ENCODE measurements around the gene WWOX. TPM values are rescaled to one million over a fixed set of nuclear protein-coding genes. Genes with fewer than 3 reads are reported as not detected.
A peak's percentile ranks its signal among the peaks of the same experiment; 100 is the strongest.

The WWOX gene
- total RNA-seq, 2 experiments from 2014 or later: 19.1 to 23.7 TPM

DNA sequence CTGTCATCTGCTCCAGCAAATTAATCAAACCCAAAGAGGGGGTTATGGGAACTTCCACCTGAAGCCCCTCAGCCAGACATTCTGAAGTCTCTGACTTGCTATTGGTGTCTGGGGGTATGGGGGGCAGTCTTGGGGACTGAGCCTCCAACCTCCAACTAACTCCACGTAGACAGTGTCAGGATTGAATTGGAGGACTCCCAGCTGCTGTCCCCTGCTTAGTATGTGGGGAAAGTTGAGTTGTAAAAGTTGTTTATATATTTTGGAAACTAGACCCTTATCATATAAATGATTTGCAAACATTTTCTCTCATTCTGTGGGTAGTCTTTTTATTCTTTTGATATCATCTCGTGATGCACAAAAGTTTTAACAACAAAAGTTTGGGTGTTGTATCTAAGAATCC lies 689.2 kb downstream of the WWOX start:
- DNase-seq (no peak), ATAC-seq (no peak)
- no peak for TF ChIP-seq CTCF (IDR thresholded peaks at IDR 0.05)
- Mint-ChIP-seq H3K9me3 (no peaks in the 10 kb centered on the region), H3K27ac (peak overlapping the region; percentile 5), H3K4me3 (no peak overlapping the region), H3K4me1 (ENCODE audit: low read depth) (peaks cover 10% of the 10 kb centered on the region), H3K27me3 (no peaks in the 10 kb centered on the region), H3K36me3 (ENCODE audit: low read depth) (no peaks in the 10 kb centered on the region)
- intact Hi-C loops (cut with micrococcal nuclease): no loop called here
- ChIA-PET POLR2A (no interaction called here), CTCF (no interaction called here)

- Mint-ChIP-seq H3K4me3 (no peak overlapping the region), H3K36me3 (ENCODE audit: low read depth) (no peaks in the 10 kb centered on the region), H3K4me1 (ENCODE audit: low read depth) (peaks cover 11% of the 10 kb centered on the region), H3K9me3 (no peaks in the 10 kb centered on the region), H3K27ac (no peak overlapping the region), H3K27me3 (no peaks in the 10 kb centered on the region)
- ChIA-PET POLR2A (no interaction called here), CTCF (no interaction called here)
- DNase-seq: no peak
- ATAC-seq: no peak
- intact Hi-C loops (cut with micrococcal nuclease): no loop called here
- TF ChIP-seq CTCF (IDR thresholded peaks at IDR 0.05): no peak
These were observed 690.1 kb downstream of the WWOX start for GRCh38 chr16:78789561-78789960.

- no peak for TF ChIP-seq CTCF (IDR thresholded peaks at IDR 0.05)
- intact Hi-C loops (cut with micrococcal nuclease): no loop called here
- H3K4me3 Mint-ChIP-seq: no peak overlapping the region
These were observed 691.6 kb downstream of the WWOX start for GRCh38 chr16:78791011-78791410.

DNA sequence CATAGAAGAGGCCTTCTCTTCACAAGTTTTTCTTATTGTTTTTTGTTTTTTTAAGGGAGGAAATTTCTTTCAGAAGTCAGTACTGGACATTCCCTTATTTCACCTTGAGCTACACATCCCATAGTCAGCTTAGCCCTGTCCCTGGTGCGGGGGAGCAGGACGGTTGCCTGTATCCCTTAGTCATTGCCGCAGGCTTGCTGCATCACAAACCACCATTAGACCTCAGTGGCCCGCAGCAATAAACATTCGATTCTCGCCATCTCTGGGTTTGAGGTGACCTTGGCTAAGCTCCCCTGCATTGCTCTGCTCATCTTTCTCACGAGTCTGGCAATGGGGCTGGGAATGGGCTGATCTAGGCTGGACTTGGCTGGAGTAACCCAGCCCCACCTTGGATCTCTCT lies 692.5 kb downstream of the WWOX start:
- intact Hi-C loops (cut with micrococcal nuclease): no loop called here
- Mint-ChIP-seq H3K27me3 (no peaks in the 10 kb centered on the region), H3K4me1 (ENCODE audit: low read depth) (peaks cover 18% of the 10 kb centered on the region), H3K9me3 (no peaks in the 10 kb centered on the region), H3K27ac (no peak overlapping the region), H3K36me3 (ENCODE audit: low read depth) (no peaks in the 10 kb centered on the region), H3K4me3 (no peak overlapping the region)
- CTCF ChIA-PET: no interaction called here
- ATAC-seq (no peak), DNase-seq (no peak)
- POLR2A ChIA-PET: no interaction called here
- TF ChIP-seq CTCF (IDR thresholded peaks at IDR 0.05): no peak

More at GRCh38 chr16:78791011-78791410, 691.6 kb downstream of the WWOX start:
- H3K9me3 Mint-ChIP-seq: no peaks in the 10 kb centered on the region
- H3K27me3 Mint-ChIP-seq: no peaks in the 10 kb centered on the region
- no peak for DNase-seq
- ATAC-seq: no peak
- H3K27ac Mint-ChIP-seq: peak overlapping the region; percentile 79
- POLR2A ChIA-PET: no interaction called here
- H3K36me3 Mint-ChIP-seq (ENCODE audit: low read depth): no peaks in the 10 kb centered on the region
- CTCF ChIA-PET: no interaction called here
- H3K4me1 Mint-ChIP-seq (ENCODE audit: low read depth): peaks cover 18% of the 10 kb centered on the region

GRCh38 chr16:78792952-78793351 lies 693.5 kb downstream of the WWOX start:
- Mint-ChIP-seq H3K9me3 (no peaks in the 10 kb centered on the region), H3K36me3 (ENCODE audit: low read depth) (no peaks in the 10 kb centered on the region), H3K4me1 (ENCODE audit: low read depth) (peaks cover 16% of the 10 kb centered on the region), H3K27ac (no peak overlapping the region), H3K27me3 (no peaks in the 10 kb centered on the region), H3K4me3 (no peak overlapping the region)
- POLR2A ChIA-PET: no interaction called here
- intact Hi-C loops (cut with micrococcal nuclease): no loop called here
- CTCF ChIA-PET: no interaction called here
- no peak for TF ChIP-seq CTCF (IDR thresholded peaks at IDR 0.05)
- no peak for ATAC-seq
- no peak for DNase-seq

Data from activated CD8-positive, alpha-beta T cell treated with anti-CD3 and anti-CD28 coated beads for 36 hours (primary cell).